K562 (cell line): ENCODE measurements around the gene ZNHIT2. TPM values are rescaled to one million over a fixed set of nuclear protein-coding genes. Genes with fewer than 3 reads are reported as not detected.

ENCODE experiments used
- CBFA2T2 ChIP-seq: fragments of 450-650 bp; conservative IDR thresholded peaks from 2 replicates; pipeline ENCODE4 v1.6.1; 2017; ENCODE audit warnings: mild to moderate bottlenecking
- CBX8 ChIP-seq: fragments of 200-600 bp; sonication (generic); IDR thresholded peaks from 2 replicates; pipeline ENCODE4 v1.6.1; 2012; ENCODE audit warnings: borderline replicate concordance, mixed run types, low read depth, mild to moderate bottlenecking, moderate library complexity, mixed read lengths, low read length, control low read depth, inconsistent platforms; ENCODE audit not compliant: poor library complexity, severe bottlenecking; ENCODE audit errors: extremely low read depth
- DPF2 ChIP-seq: fragments of 450-650 bp; IDR thresholded peaks from 2 replicates; pipeline ENCODE4 v1.6.1; 2016
- GATAD2A ChIP-seq: fragments of 450-650 bp; IDR thresholded peaks from 2 replicates; pipeline ENCODE4 v1.6.1; 2017
- HNRNPL ChIP-seq: fragments of 200-400 bp; formaldehyde crosslinking; IDR thresholded peaks from 2 replicates; pipeline ENCODE4 v1.6.1; 2017; ENCODE audit warnings: low read depth, mild to moderate bottlenecking, low read length
- NR2C2 ChIP-seq, 2 experiments: fragments of 200-800 bp in 1 of 2; sonication (Bioruptor generic) in 1 of 2; sonication (generic) in 1 of 2; formaldehyde crosslinking in 1 of 2; IDR thresholded peaks; 2 replicates each; pipeline versions ENCODE4 v1.6.1 to v1.8.0; 2016 to 2022; ENCODE audit warnings: mild to moderate bottlenecking in 1 of 2, missing compliant biosample characterization in 1 of 2, missing genetic modification characterization in 1 of 2, missing genetic modification reagents in 1 of 2
- PPARD ChIP-seq: fragments of 250-450 bp; sonication (Bioruptor Pico); IDR thresholded peaks from 2 replicates; pipeline ENCODE4 v1.8.0; 2022; ENCODE audit warnings: inconsistent platforms, mild to moderate bottlenecking, moderate library complexity
- RBM25 ChIP-seq: fragments of 200-400 bp; formaldehyde crosslinking; IDR thresholded peaks from 2 replicates; pipeline ENCODE4 v1.6.1; 2018; ENCODE audit warnings: low read length, low read depth, moderate library complexity; ENCODE audit not compliant: severe bottlenecking
- SAFB ChIP-seq: fragments of 200-400 bp; formaldehyde crosslinking; IDR thresholded peaks from 2 replicates; pipeline ENCODE4 v1.6.1; 2017; ENCODE audit warnings: low read depth, low read length, borderline replicate concordance
- TEAD4 ChIP-seq, 2 experiments: sonication (generic) in 1 of 2; formaldehyde crosslinking in 1 of 2; IDR thresholded peaks; 2 replicates each; pipeline versions ENCODE4 v1.6.1 to v1.8.0; 2012 to 2022; ENCODE audit warnings: borderline replicate concordance in 1 of 2, inconsistent platforms in 1 of 2, low read length in 1 of 2, mild to moderate bottlenecking in 1 of 2, missing genetic modification reagents in 1 of 2
- polyA plus RNA-seq, 8 experiments: library from polyadenylated mRNA; depleted of rRNA in 4 of 8; stranded (reverse) in 5 of 8; unstranded in 3 of 8; fragments of >200 nt; fragmentation: Nextera tagmentation in 2 of 8; fragmentation: Illumina TruSeq in 1 of 8; extraction: Ambion mirVana in 2 of 8; extraction: Trizol in 1 of 8; gene quantifications; 2 replicates each; pipeline versions ENCODE4 v1.2.1 to v1.2.3, GENCODE V29; 2011 to 2014; ENCODE audit warnings: inconsistent platforms in 1 of 8, missing spikeins in 1 of 8
- total RNA-seq, 7 experiments: library from RNA; depleted of rRNA in 6 of 7; stranded (reverse); fragments of >200 nt in 6 of 7; fragmentation: Illumina TruSeq in 2 of 7; extraction: Trizol in 2 of 7; gene quantifications; 2 replicates each; pipeline versions ENCODE4 v1.2.1 to v1.2.3, GENCODE V29; 2011 to 2021; ENCODE audit warnings: low replicate concordance in 1 of 7
- TF ChIP-seq, protein P1 (sequence below): fragments of 450-650 bp; IDR thresholded peaks from one replicate; pipeline ENCODE4 v1.6.1; 2018; ENCODE audit warnings: mild to moderate bottlenecking, moderate library complexity; ENCODE audit not compliant: partially characterized antibody
- TF ChIP-seq, protein P2 (sequence below), 2 experiments: fragments of 250-450 bp in 1 of 2; fragments of 450-650 bp in 1 of 2; sonication (Bioruptor Pico) in 1 of 2; IDR thresholded peaks; 2 replicates each; pipeline versions ENCODE4 v1.6.1 to v1.8.0; 2016 to 2021; ENCODE audit warnings: mild to moderate bottlenecking in 2 of 2, moderate library complexity in 2 of 2, missing compliant biosample characterization in 1 of 2, missing genetic modification characterization in 1 of 2
- TF ChIP-seq, protein P3 (sequence below): IDR thresholded peaks from 2 replicates; pipeline ENCODE4 v1.6.1; 2011; ENCODE audit warnings: borderline replicate concordance, low read depth, mild to moderate bottlenecking, moderate library complexity, low read length; ENCODE audit not compliant: insufficient read depth, poor library complexity, severe bottlenecking
- TF ChIP-seq, protein P4 (sequence below): fragments of 250-450 bp; sonication (Bioruptor Pico); IDR thresholded peaks from 2 replicates; pipeline ENCODE4 v1.4.0; 2020; ENCODE audit warnings: borderline replicate concordance
- TF ChIP-seq, protein P5 (sequence below): sonication (generic); formaldehyde crosslinking; IDR thresholded peaks from 2 replicates; pipeline ENCODE4 v1.8.0; 2022; ENCODE audit warnings: missing genetic modification reagents, mild to moderate bottlenecking, moderate library complexity, borderline replicate concordance
- TF ChIP-seq, protein P6 (sequence below): IDR thresholded peaks from 2 replicates; pipeline ENCODE4 v1.6.1; 2016; ENCODE audit warnings: missing genetic modification characterization, missing compliant biosample characterization

Gene ZNHIT2
- total and polyA plus RNA-seq, 9 of the 15 experiments (the other 6 are each of a cell fraction or from before 2014, with no cell fraction given): 0.08 to 39.0 (median 2.5) TPM

DNA sequence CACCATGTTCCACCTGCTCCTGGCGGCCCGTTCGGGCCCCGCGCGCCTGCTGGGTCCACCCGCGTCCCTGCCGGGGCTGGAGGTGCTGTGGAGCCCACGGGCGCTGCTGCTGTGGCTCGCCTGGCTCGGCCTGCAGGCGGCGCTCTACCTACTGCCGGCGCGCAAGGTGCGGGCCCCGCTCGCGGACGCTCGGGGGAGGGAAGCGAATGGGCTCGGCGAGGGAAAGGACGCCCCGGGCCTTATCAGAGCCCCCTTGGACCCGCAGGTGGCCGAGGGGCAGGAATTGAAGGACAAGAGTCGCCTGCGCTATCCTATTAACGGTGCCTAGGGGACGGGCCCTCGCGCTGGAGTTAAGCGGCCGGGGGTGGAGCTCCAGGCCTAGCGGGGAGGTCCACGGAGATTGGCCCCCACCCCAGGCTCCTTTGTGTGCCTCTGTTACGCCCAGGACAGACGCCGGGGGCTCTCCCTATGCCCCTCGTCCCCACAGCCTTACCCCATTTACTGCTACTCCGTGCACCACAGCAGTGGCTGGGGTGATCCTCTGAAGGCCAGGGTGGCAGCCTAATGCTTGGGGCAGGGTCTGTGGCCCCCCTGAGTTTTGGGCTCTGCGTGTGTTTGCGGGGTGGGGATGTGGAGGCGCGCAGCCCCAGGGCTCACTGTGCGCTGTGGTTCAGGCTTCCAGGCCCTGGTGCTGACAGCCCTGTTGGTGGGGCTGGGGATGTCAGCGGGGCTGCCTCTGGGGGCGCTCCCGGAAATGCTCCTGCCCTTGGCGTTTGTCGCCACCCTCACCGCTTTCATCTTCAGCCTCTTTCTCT lies 4.7 kb downstream of the ZNHIT2 start (continued):
- TF ChIP-seq, protein P1, sequence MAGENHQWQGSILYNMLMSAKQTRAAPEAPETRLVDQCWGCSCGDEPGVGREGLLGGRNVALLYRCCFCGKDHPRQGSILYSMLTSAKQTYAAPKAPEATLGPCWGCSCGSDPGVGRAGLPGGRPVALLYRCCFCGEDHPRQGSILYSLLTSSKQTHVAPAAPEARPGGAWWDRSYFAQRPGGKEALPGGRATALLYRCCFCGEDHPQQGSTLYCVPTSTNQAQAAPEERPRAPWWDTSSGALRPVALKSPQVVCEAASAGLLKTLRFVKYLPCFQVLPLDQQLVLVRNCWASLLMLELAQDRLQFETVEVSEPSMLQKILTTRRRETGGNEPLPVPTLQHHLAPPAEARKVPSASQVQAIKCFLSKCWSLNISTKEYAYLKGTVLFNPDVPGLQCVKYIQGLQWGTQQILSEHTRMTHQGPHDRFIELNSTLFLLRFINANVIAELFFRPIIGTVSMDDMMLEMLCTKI: no peak
- TF ChIP-seq NR2C2 (CRISPR knock-in tag; IDR thresholded peaks at IDR 0.05) (no peak), NR2C2 (tag; IDR thresholded peaks at IDR 0.05) (0 out of 2 replicates have a peak, but pooled peaks have one; percentile 15), HNRNPL (peak; percentile 79; the same call in 1 of the 2 replicates), SAFB (peak; percentile 100), CBX8 (no peak), DPF2 (no peak), RBM25 (no peak), TEAD4 (IDR thresholded peaks at IDR 0.05; ENCODE audit: low read length) (no peak), TEAD4 (CRISPR knock-in tag; IDR thresholded peaks at IDR 0.05; ENCODE audit: borderline replicate concordance) (no peak), CBFA2T2 (no peak), PPARD (CRISPR knock-in tag) (no peak), GATAD2A (peak; percentile 96)
- TF ChIP-seq, protein P2, sequence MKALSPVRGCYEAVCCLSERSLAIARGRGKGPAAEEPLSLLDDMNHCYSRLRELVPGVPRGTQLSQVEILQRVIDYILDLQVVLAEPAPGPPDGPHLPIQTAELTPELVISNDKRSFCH (CRISPR knock-in tag; IDR thresholded peaks at IDR 0.05): no peak
- TF ChIP-seq, protein P2 (tag; IDR thresholded peaks at IDR 0.05): no peak; the same call in 1 of the 2 replicates
- TF ChIP-seq, protein P3, sequence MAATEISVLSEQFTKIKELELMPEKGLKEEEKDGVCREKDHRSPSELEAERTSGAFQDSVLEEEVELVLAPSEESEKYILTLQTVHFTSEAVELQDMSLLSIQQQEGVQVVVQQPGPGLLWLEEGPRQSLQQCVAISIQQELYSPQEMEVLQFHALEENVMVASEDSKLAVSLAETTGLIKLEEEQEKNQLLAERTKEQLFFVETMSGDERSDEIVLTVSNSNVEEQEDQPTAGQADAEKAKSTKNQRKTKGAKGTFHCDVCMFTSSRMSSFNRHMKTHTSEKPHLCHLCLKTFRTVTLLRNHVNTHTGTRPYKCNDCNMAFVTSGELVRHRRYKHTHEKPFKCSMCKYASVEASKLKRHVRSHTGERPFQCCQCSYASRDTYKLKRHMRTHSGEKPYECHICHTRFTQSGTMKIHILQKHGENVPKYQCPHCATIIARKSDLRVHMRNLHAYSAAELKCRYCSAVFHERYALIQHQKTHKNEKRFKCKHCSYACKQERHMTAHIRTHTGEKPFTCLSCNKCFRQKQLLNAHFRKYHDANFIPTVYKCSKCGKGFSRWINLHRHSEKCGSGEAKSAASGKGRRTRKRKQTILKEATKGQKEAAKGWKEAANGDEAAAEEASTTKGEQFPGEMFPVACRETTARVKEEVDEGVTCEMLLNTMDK: peak; percentile 96
- TF ChIP-seq, protein P4, sequence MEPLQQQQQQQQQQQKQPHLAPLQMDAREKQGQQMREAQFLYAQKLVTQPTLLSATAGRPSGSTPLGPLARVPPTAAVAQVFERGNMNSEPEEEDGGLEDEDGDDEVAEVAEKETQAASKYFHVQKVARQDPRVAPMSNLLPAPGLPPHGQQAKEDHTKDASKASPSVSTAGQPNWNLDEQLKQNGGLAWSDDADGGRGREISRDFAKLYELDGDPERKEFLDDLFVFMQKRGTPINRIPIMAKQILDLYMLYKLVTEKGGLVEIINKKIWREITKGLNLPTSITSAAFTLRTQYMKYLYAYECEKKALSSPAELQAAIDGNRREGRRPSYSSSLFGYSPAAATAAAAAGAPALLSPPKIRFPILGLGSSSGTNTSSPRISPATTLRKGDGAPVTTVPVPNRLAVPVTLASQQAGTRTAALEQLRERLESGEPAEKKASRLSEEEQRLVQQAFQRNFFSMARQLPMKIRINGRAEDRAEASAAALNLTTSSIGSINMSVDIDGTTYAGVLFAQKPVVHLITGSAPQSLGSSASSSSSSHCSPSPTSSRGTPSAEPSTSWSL (CRISPR knock-in tag): no peak
- TF ChIP-seq, protein P5, sequence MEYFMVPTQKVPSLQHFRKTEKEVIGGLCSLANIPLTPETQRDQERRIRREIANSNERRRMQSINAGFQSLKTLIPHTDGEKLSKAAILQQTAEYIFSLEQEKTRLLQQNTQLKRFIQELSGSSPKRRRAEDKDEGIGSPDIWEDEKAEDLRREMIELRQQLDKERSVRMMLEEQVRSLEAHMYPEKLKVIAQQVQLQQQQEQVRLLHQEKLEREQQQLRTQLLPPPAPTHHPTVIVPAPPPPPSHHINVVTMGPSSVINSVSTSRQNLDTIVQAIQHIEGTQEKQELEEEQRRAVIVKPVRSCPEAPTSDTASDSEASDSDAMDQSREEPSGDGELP (CRISPR knock-in tag): peak; percentile 76
- TF ChIP-seq, protein P6, sequence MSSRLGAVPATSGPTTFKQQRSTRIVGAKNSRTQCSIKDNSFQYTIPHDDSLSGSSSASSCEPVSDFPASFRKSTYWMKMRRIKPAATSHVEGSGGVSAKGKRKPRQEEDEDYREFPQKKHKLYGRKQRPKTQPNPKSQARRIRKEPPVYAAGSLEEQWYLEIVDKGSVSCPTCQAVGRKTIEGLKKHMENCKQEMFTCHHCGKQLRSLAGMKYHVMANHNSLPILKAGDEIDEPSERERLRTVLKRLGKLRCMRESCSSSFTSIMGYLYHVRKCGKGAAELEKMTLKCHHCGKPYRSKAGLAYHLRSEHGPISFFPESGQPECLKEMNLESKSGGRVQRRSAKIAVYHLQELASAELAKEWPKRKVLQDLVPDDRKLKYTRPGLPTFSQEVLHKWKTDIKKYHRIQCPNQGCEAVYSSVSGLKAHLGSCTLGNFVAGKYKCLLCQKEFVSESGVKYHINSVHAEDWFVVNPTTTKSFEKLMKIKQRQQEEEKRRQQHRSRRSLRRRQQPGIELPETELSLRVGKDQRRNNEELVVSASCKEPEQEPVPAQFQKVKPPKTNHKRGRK: no peak
